EL (cell line): ENCODE results near the gene EPHB4.
A peak's percentile ranks its signal among the peaks of the same experiment; 100 is the strongest.

Experiments
- DNase-seq: peaks from one replicate; pipeline ENCODE4 v3.0.0-alpha.2; 2016

EPHB4 gene

GRCh38 chr7:100854146-100854895, 27.0 kb upstream of the EPHB4 start:
- no peak for DNase-seq

- peak; percentile 92 for DNase-seq
Measured at GRCh38 chr7:100852048-100852872, 24.9 kb upstream of the EPHB4 start, which contains the start of gene SLC12A9. TSS of gene SLC12A9 (plus strand) at chr7:100852713. CDS start at chr7:100854198, 1,485 bp downstream.

GRCh38 chr7:100847360-100847759, 20.0 kb upstream of the EPHB4 start:
- no peak for DNase-seq

GRCh38 chr7:100840470-100841100, 13.3 kb upstream of the EPHB4 start:
- no peak for DNase-seq

- no peak for DNase-seq
Measured at GRCh38 chr7:100839361-100839760, 12.0 kb upstream of the EPHB4 start.

- peak; percentile 92 for DNase-seq
Measured at GRCh38 chr7:100837099-100837836, 9.9 kb upstream of the EPHB4 start.

- no peak for DNase-seq
Measured at GRCh38 chr7:100836812-100837098, 9.4 kb upstream of the EPHB4 start.

GRCh38 chr7:100835903-100836811, 8.8 kb upstream of the EPHB4 start:
- no peak for DNase-seq

- DNase-seq = no peak
Measured at GRCh38 chr7:100832281-100832633, 4.9 kb upstream of the EPHB4 start.

- no peak for DNase-seq
Measured at GRCh38 chr7:100830396-100830795, 3.1 kb upstream of the EPHB4 start.

GRCh38 chr7:100829150-100829716, 1.9 kb upstream of the EPHB4 start:
- no peak for DNase-seq

GRCh38 chr7:100826514-100827329, 601 bp downstream of the EPHB4 start:
- DNase-seq = peak; percentile 24

GRCh38 chr7:100825751-100826513, 1.4 kb downstream of the EPHB4 start:
- peak; percentile 69 for DNase-seq

- DNase-seq = no peak
Measured at GRCh38 chr7:100825215-100825671, 2.1 kb downstream of the EPHB4 start.

GRCh38 chr7:100824499-100825214, 2.7 kb downstream of the EPHB4 start:
- no peak for DNase-seq

GRCh38 chr7:100823534-100823933, 3.8 kb downstream of the EPHB4 start:
- no peak for DNase-seq

- DNase-seq = no peak
Measured at GRCh38 chr7:100823140-100823525, 4.2 kb downstream of the EPHB4 start.

- DNase-seq = no peak
Measured at GRCh38 chr7:100822236-100823139, 4.8 kb downstream of the EPHB4 start.
